Measurements from ENCODE around the gene CARS2.
A peak's percentile ranks its signal among the peaks of the same experiment; 100 is the strongest.
"Not testable (repeated sequence)": the region's sequence is repeated elsewhere in the genome, so short reads cannot be mapped to it uniquely, and the experiment has no call there.

The CARS2 gene

GRCh38 chr13:110687736-110688135 lies 18.2 kb downstream of the CARS2 start:
- in situ Hi-C loops (cut with HindIII; ENCODE audit: low pct_ligation_motif_present, low pct_unique_long_range_greater_than_20kb, low sequenced_read_pairs): no loop called here

GRCh38 chr13:110685305-110686020 lies 20.5 kb downstream of the CARS2 start:
- in situ Hi-C loops (cut with HindIII; ENCODE audit: low pct_ligation_motif_present, low pct_unique_long_range_greater_than_20kb, low sequenced_read_pairs): no loop called here
- no peak for DNase-seq

More at GRCh38 chr13:110687736-110688135, 18.2 kb downstream of the CARS2 start:
- DNase-seq: no peak

- in situ Hi-C loops (cut with HindIII; ENCODE audit: low pct_ligation_motif_present, low pct_unique_long_range_greater_than_20kb, low sequenced_read_pairs): no loop called here
- DNase-seq: no peak
Measured at GRCh38 chr13:110684388-110685056, 21.4 kb downstream of the CARS2 start.

- in situ Hi-C loops (cut with HindIII; ENCODE audit: low pct_ligation_motif_present, low pct_unique_long_range_greater_than_20kb, low sequenced_read_pairs): no loop called here
- no peak for DNase-seq
Measured at GRCh38 chr13:110683921-110684320, 22.0 kb downstream of the CARS2 start.

- DNase-seq: peak; percentile 44
- in situ Hi-C loops (cut with HindIII; ENCODE audit: low pct_ligation_motif_present, low pct_unique_long_range_greater_than_20kb, low sequenced_read_pairs): no loop called here
Measured at GRCh38 chr13:110683203-110683883, 22.6 kb downstream of the CARS2 start.

- in situ Hi-C loops (cut with HindIII; ENCODE audit: low pct_ligation_motif_present, low pct_unique_long_range_greater_than_20kb, low sequenced_read_pairs): no loop called here
- no peak for DNase-seq
Measured at GRCh38 chr13:110682746-110683145, 23.2 kb downstream of the CARS2 start.

- DNase-seq: no peak
- in situ Hi-C loops (cut with HindIII; ENCODE audit: low pct_ligation_motif_present, low pct_unique_long_range_greater_than_20kb, low sequenced_read_pairs): no loop called here
Measured at GRCh38 chr13:110681868-110682550, 23.9 kb downstream of the CARS2 start.

- DNase-seq: peak; percentile 30
- in situ Hi-C loops (cut with HindIII; ENCODE audit: low pct_ligation_motif_present, low pct_unique_long_range_greater_than_20kb, low sequenced_read_pairs): no loop called here
Measured at GRCh38 chr13:110680852-110681251, 25.1 kb downstream of the CARS2 start.

- DNase-seq: no peak
- in situ Hi-C loops (cut with HindIII; ENCODE audit: low pct_ligation_motif_present, low pct_unique_long_range_greater_than_20kb, low sequenced_read_pairs): no loop called here
Measured at GRCh38 chr13:110677731-110678545, 28.0 kb downstream of the CARS2 start.

GRCh38 chr13:110676595-110677587 lies 29.0 kb downstream of the CARS2 start:
- in situ Hi-C loops (cut with HindIII; ENCODE audit: low pct_ligation_motif_present, low pct_unique_long_range_greater_than_20kb, low sequenced_read_pairs): no loop called here
- no peak for DNase-seq

- in situ Hi-C loops (cut with HindIII; ENCODE audit: low pct_ligation_motif_present, low pct_unique_long_range_greater_than_20kb, low sequenced_read_pairs); DNase-seq: not testable (repeated sequence)
Measured at GRCh38 chr13:110669814-110670213, 36.1 kb downstream of the CARS2 start.

GRCh38 chr13:110669036-110669435 lies 36.9 kb downstream of the CARS2 start:
- in situ Hi-C loops (cut with HindIII; ENCODE audit: low pct_ligation_motif_present, low pct_unique_long_range_greater_than_20kb, low sequenced_read_pairs): no loop called here
- no peak for DNase-seq

GRCh38 chr13:110666255-110666533 lies 39.7 kb downstream of the CARS2 start:
- in situ Hi-C loops (cut with HindIII; ENCODE audit: low pct_ligation_motif_present, low pct_unique_long_range_greater_than_20kb, low sequenced_read_pairs): no loop called here
- no peak for DNase-seq

GRCh38 chr13:110665491-110666254 lies 40.2 kb downstream of the CARS2 start:
- no peak for DNase-seq

GRCh38 chr13:110664673-110665072 lies 41.2 kb downstream of the CARS2 start:
- no peak for DNase-seq
- in situ Hi-C loops (cut with HindIII; ENCODE audit: low pct_ligation_motif_present, low pct_unique_long_range_greater_than_20kb, low sequenced_read_pairs): no loop called here

More at GRCh38 chr13:110665491-110666254, 40.2 kb downstream of the CARS2 start:
- in situ Hi-C loops (cut with HindIII; ENCODE audit: low pct_ligation_motif_present, low pct_unique_long_range_greater_than_20kb, low sequenced_read_pairs): no loop called here

- no peak for DNase-seq
- in situ Hi-C loops (cut with HindIII; ENCODE audit: low pct_ligation_motif_present, low pct_unique_long_range_greater_than_20kb, low sequenced_read_pairs): no loop called here
Measured at GRCh38 chr13:110664041-110664440, 41.9 kb downstream of the CARS2 start.

- DNase-seq: no peak
- in situ Hi-C loops (cut with HindIII; ENCODE audit: low pct_ligation_motif_present, low pct_unique_long_range_greater_than_20kb, low sequenced_read_pairs): no loop called here
Measured at GRCh38 chr13:110663491-110663890, 42.4 kb downstream of the CARS2 start.

All from ACHN (cell line).